ENCODE data around the gene AMH. TPM values are rescaled to one million over a fixed set of nuclear protein-coding genes. Genes with fewer than 3 reads are reported as not detected.
A peak's percentile ranks its signal among the peaks of the same experiment; 100 is the strongest.

The AMH gene
- total RNA-seq, 1 experiment from 2014 or later: 42.8 TPM

DNA sequence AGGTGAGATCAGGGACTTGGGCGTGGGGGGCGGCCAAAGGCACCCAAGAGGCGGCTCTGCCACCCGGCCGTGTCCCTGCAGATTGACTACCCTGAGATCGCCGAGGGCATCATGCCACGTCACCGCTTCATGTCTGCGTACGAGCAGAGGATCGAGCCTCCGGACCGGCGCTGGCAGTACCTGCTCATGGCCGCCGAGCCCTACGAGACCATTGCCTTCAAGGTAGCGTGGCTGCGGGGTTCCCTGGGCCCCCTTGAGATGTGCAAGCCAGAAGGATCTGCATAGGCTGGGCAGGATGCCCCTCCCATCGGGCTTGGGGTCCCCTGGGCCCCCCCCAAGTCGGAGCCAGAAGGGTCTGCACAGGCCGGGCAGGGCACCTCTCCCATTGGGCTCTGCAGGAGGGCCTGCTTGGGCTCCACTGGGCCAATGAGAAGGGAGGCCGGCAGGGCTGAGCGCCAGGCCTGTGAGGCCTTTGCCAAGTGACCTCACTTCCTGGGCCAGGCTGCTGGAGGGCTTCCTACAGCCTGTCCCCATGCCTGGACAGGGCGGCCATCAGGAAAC, 2.2 kb upstream of the AMH start:
- BruUV-seq (replicated peaks): no TSS peak
- Histone ChIP-seq H3K9me3 (ENCODE audit: control insufficient read depth in 1 of 2, insufficient read depth in 1 of 2, low read depth in 1 of 2, low read length in 2 of 2) (no peaks in the 10 kb centered on the region), H3K79me2 (ENCODE audit: insufficient read depth, low read length) (peaks cover 45% of the 10 kb centered on the region), H4K20me1 (ENCODE audit: insufficient read depth) (peaks cover 6% of the 10 kb centered on the region; the same call in 1 of the 2 replicates), H3K4me1 (ENCODE audit: control insufficient read depth in 1 of 2, insufficient read depth in 2 of 2, low read length in 2 of 2) (0 out of 4 replicates have a peak, but pooled peaks cover 0 to 4% of the 10 kb centered on the region in 2 experiments), H3K27ac (ENCODE audit: low read depth, low read length) (no peak overlapping the region; the same call in 1 of the 2 replicates), H3K9ac (ENCODE audit: low read length) (no peak overlapping the region), H3K36me3 (ENCODE audit: control insufficient read depth in 1 of 2, insufficient read depth in 2 of 2, low read length in 2 of 2) (peaks cover 36 to 59% of the 10 kb centered on the region in 2 experiments), H3K4me3 (replicated peaks in 1 of 2; ENCODE audit: low read depth in 1 of 2, low read length in 2 of 2) (no peak overlapping the region), H3K27me3 (ENCODE audit: insufficient read depth, low read length) (no peaks in the 10 kb centered on the region), H3K9me2 (ENCODE audit: insufficient read depth) (no peaks in the 10 kb centered on the region), H3K4me2 (ENCODE audit: low read length) (no peak overlapping the region), H2AFZ (ENCODE audit: low read depth, low read length, poor library complexity, severe bottlenecking) (no peak overlapping the region)
- intact Hi-C loops (cut with micrococcal nuclease): no loop called here
- no peak for DNase-seq (ENCODE audit: low read depth, low spot score)
- POLR2A ChIA-PET: no interaction called here
- CTCF ChIA-PET: no interaction called here
- TF ChIP-seq, protein P1, sequence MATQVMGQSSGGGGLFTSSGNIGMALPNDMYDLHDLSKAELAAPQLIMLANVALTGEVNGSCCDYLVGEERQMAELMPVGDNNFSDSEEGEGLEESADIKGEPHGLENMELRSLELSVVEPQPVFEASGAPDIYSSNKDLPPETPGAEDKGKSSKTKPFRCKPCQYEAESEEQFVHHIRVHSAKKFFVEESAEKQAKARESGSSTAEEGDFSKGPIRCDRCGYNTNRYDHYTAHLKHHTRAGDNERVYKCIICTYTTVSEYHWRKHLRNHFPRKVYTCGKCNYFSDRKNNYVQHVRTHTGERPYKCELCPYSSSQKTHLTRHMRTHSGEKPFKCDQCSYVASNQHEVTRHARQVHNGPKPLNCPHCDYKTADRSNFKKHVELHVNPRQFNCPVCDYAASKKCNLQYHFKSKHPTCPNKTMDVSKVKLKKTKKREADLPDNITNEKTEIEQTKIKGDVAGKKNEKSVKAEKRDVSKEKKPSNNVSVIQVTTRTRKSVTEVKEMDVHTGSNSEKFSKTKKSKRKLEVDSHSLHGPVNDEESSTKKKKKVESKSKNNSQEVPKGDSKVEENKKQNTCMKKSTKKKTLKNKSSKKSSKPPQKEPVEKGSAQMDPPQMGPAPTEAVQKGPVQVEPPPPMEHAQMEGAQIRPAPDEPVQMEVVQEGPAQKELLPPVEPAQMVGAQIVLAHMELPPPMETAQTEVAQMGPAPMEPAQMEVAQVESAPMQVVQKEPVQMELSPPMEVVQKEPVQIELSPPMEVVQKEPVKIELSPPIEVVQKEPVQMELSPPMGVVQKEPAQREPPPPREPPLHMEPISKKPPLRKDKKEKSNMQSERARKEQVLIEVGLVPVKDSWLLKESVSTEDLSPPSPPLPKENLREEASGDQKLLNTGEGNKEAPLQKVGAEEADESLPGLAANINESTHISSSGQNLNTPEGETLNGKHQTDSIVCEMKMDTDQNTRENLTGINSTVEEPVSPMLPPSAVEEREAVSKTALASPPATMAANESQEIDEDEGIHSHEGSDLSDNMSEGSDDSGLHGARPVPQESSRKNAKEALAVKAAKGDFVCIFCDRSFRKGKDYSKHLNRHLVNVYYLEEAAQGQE (IDR thresholded peaks at IDR 0.05; ENCODE audit: low read depth): no peak
- TF ChIP-seq FOSL1 (IDR thresholded peaks at IDR 0.05; ENCODE audit: low read depth) (no peak), SRF (IDR thresholded peaks at IDR 0.05; ENCODE audit: low read depth) (no peak), CBX3 (IDR thresholded peaks at IDR 0.05; ENCODE audit: low read depth) (no peak), JUND (IDR thresholded peaks at IDR 0.05) (no peak)
- TF ChIP-seq, protein P2, sequence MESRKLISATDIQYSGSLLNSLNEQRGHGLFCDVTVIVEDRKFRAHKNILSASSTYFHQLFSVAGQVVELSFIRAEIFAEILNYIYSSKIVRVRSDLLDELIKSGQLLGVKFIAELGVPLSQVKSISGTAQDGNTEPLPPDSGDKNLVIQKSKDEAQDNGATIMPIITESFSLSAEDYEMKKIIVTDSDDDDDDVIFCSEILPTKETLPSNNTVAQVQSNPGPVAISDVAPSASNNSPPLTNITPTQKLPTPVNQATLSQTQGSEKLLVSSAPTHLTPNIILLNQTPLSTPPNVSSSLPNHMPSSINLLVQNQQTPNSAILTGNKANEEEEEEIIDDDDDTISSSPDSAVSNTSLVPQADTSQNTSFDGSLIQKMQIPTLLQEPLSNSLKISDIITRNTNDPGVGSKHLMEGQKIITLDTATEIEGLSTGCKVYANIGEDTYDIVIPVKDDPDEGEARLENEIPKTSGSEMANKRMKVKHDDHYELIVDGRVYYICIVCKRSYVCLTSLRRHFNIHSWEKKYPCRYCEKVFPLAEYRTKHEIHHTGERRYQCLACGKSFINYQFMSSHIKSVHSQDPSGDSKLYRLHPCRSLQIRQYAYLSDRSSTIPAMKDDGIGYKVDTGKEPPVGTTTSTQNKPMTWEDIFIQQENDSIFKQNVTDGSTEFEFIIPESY (IDR thresholded peaks at IDR 0.05; ENCODE audit: extremely low read depth, insufficient replicate concordance, low read length): no peak
- RAD21 ChIA-PET (ENCODE audit: low non-redundant PET in 1 of 2, low total read pairs in 2 of 2, uncharacterized antibody in 2 of 2, unreplicated experiment in 2 of 2): no interaction called here
- ATAC-seq: peak; percentile 46

All from HCT116 (cell line).